DOHH2 (cell line): ENCODE data around the gene CD79A.

Experiments
- CTCF ChIP-seq: fragments of 200-600 bp; sonication (generic); IDR thresholded peaks from one replicate; pipeline ENCODE4 v1.5.1; 2014; ENCODE audit warnings: antibody characterized with exemption, mild to moderate bottlenecking, low read depth, low read length; ENCODE audit not compliant: poor library complexity, severe bottlenecking
- EZH2phosphoT487 ChIP-seq: fragments of 200-600 bp; sonication (generic); IDR thresholded peaks from 2 replicates; pipeline ENCODE4 v1.6.1; 2017; ENCODE audit warnings: borderline replicate concordance, mild to moderate bottlenecking, antibody characterized with exemption, low read length, moderate library complexity, mixed read lengths

GRCh38 chr19:41907994-41908615 is 31.0 kb downstream of the CD79A start:
- TF ChIP-seq EZH2phosphoT487 (no peak), CTCF (no peak)
